ENCODE measurements around the gene GDPGP1. TPM values are rescaled to one million over a fixed set of nuclear protein-coding genes. Genes with fewer than 3 reads are reported as not detected.

The GDPGP1 gene
- total and polyA plus RNA-seq, 9 of the 15 experiments (the other 6 are each of a cell fraction or from before 2014, with no cell fraction given), result 0.78 to 6.1 (median 2.8) TPM

DNA sequence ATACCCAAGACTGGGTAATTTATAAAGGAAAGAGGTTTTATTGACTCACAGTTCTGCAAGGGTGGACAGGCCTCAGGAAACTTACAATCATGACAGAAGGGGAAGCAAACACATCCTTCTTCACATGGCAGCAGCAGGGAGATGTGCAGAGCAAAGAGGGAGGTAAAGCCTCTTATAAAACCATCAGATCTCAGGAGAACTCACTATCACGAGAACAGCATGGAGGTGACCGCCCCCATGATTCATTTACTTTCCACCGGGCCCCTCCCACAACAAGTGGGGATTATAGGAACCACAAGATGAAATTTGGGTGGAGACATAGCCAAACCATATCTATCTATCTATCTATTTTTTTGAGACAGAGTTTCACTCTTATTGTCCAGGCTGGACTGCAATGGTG, 5.4 kb downstream of the GDPGP1 start:
- ATAC-seq, result peak; percentile 72
- Histone ChIP-seq H3K27me3 (ENCODE audit: control insufficient read depth in 2 of 2, insufficient read depth in 2 of 2, low read length in 2 of 2) (no peaks in the 10 kb centered on the region), H4K20me1 (replicated peaks; ENCODE audit: control insufficient read depth, insufficient read depth, low read length) (no peaks in the 10 kb centered on the region), H3K9me1 (ENCODE audit: control insufficient read depth, insufficient read depth, low read length) (peaks cover 3% of the 10 kb centered on the region), H2AFZ (ENCODE audit: low read depth, low read length) (peak overlapping the region; percentile 56; the same call in 1 of the 2 replicates), H3K4me2 (ENCODE audit: insufficient read depth, low read length) (no peak overlapping the region; the same call in 1 of the 2 replicates), H3K4me1 (replicated peaks in 1 of 2; ENCODE audit: control insufficient read depth in 2 of 2, insufficient read depth in 2 of 2, low read length in 2 of 2) (peaks cover 21 to 27% of the 10 kb centered on the region in 2 experiments), H3K79me2 (ENCODE audit: control insufficient read depth, insufficient read depth, low read length) (peaks cover 4% of the 10 kb centered on the region; the same call in 2 of the 3 replicates), H3K27ac (ENCODE audit: extremely low read depth, low read depth, low read length) (peak overlapping the region; percentile 36; the same call in 2 of the 3 replicates), H3K9ac (ENCODE audit: insufficient read depth in 1 of 2, low read depth in 2 of 2, low read length in 2 of 2) (no peak overlapping the region), H3K36me3 (ENCODE audit: control insufficient read depth, insufficient read depth, low read length) (peaks cover 19% of the 10 kb centered on the region; the same call in 2 of the 3 replicates), H3K4me3 (no peak overlapping the region), H3K9me3 (replicated peaks; ENCODE audit: control insufficient read depth, insufficient read depth, low read depth, low read length) (no peaks in the 10 kb centered on the region)
- no TSS peak for BruUV-seq (replicated peaks)
- peak in 1 of 4 experiments; percentile 69 for DNase-seq (ENCODE audit: extremely low read depth in 1 of 4, low spot score in 3 of 4)
- WGBS (ENCODE audit: insufficient coverage, low coverage, missing lambda C conversion rate), result 4% methylated on average over 3 of the region's 3 CpGs
- intact Hi-C loops (cut with micrococcal nuclease) (no loop called here), in situ Hi-C loops (cut with MboI) (loop anchor here (10.0 kb wide), 1 partner anchor 455 kb away; no protein-coding TSS in a partner anchor)
- ChIA-PET POLR2A (no interaction called here), CTCF (ENCODE audit: low intra/inter-chr PET ratio) (no interaction called here)
- FAIRE-seq, result no peak
- no peak for TF ChIP-seq ZNF384 (IDR thresholded peaks at IDR 0.05; ENCODE audit: low read depth, low read length)
- TF ChIP-seq, protein P1, sequence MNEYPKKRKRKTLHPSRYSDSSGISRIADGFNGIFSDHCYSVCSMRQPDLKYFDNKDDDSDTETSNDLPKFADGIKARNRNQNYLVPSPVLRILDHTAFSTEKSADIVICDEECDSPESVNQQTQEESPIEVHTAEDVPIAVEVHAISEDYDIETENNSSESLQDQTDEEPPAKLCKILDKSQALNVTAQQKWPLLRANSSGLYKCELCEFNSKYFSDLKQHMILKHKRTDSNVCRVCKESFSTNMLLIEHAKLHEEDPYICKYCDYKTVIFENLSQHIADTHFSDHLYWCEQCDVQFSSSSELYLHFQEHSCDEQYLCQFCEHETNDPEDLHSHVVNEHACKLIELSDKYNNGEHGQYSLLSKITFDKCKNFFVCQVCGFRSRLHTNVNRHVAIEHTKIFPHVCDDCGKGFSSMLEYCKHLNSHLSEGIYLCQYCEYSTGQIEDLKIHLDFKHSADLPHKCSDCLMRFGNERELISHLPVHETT (CRISPR knock-in tag; conservative IDR thresholded peaks at IDR 0.05 in 1 of 2, IDR thresholded peaks at IDR 0.05 in 1 of 2), result no peak
- TF ChIP-seq HIVEP1 (CRISPR knock-in tag; IDR thresholded peaks at IDR 0.05), result no peak
- TF ChIP-seq JUN (IDR thresholded peaks at IDR 0.05; ENCODE audit: borderline replicate concordance, low read depth, low read length), result no peak
- no peak for TF ChIP-seq JUN (CRISPR knock-in tag; IDR thresholded peaks at IDR 0.05; ENCODE audit: borderline replicate concordance)
- no peak for TF ChIP-seq HMG20A (CRISPR knock-in tag; conservative IDR thresholded peaks at IDR 0.05)
- TF ChIP-seq, protein P2, sequence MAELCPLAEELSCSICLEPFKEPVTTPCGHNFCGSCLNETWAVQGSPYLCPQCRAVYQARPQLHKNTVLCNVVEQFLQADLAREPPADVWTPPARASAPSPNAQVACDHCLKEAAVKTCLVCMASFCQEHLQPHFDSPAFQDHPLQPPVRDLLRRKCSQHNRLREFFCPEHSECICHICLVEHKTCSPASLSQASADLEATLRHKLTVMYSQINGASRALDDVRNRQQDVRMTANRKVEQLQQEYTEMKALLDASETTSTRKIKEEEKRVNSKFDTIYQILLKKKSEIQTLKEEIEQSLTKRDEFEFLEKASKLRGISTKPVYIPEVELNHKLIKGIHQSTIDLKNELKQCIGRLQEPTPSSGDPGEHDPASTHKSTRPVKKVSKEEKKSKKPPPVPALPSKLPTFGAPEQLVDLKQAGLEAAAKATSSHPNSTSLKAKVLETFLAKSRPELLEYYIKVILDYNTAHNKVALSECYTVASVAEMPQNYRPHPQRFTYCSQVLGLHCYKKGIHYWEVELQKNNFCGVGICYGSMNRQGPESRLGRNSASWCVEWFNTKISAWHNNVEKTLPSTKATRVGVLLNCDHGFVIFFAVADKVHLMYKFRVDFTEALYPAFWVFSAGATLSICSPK (IDR thresholded peaks at IDR 0.05; ENCODE audit: borderline replicate concordance), result no peak
- no peak for TF ChIP-seq PHB (CRISPR knock-in tag; IDR thresholded peaks at IDR 0.05)
- TF ChIP-seq ZNF253 (CRISPR knock-in tag; conservative IDR thresholded peaks at IDR 0.05), result no peak
- no peak for TF ChIP-seq ZNF140 (CRISPR knock-in tag; IDR thresholded peaks at IDR 0.05)
- no peak for TF ChIP-seq ZFP1 (CRISPR knock-in tag; IDR thresholded peaks at IDR 0.05)
- TF ChIP-seq WHSC1 (IDR thresholded peaks at IDR 0.05; ENCODE audit: low read length), result no peak
- no peak for TF ChIP-seq HDAC3 (IDR thresholded peaks at IDR 0.05; ENCODE audit: borderline replicate concordance, partially characterized antibody)
- TF ChIP-seq MAFF (IDR thresholded peaks at IDR 0.05; ENCODE audit: low read length), result no peak
- TF ChIP-seq, protein P3, sequence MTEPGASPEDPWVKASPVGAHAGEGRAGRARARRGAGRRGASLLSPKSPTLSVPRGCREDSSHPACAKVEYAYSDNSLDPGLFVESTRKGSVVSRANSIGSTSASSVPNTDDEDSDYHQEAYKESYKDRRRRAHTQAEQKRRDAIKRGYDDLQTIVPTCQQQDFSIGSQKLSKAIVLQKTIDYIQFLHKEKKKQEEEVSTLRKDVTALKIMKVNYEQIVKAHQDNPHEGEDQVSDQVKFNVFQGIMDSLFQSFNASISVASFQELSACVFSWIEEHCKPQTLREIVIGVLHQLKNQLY (CRISPR knock-in tag; conservative IDR thresholded peaks at IDR 0.05), result no peak
- no peak for TF ChIP-seq ZNF324 (CRISPR knock-in tag; IDR thresholded peaks at IDR 0.05)
- peak; percentile 42; the same call in 1 of the 2 replicates for TF ChIP-seq JUND (IDR thresholded peaks at IDR 0.05; ENCODE audit: borderline replicate concordance, low read depth, low read length)
- peak; percentile 27; the same call in 1 of the 3 replicates for TF ChIP-seq JUND (tag; IDR thresholded peaks at IDR 0.05; ENCODE audit: borderline replicate concordance, low read depth, low read length)
- no peak for TF ChIP-seq MCM7 (IDR thresholded peaks at IDR 0.05)
- no peak for TF ChIP-seq FOXM1 (IDR thresholded peaks at IDR 0.05; ENCODE audit: low read depth)
- no peak for TF ChIP-seq FOXM1 (CRISPR knock-in tag; IDR thresholded peaks at IDR 0.05; ENCODE audit: low read depth)

Measured in K562 (cell line).